Nephron progenitor cell (in vitro differentiated cells): ENCODE measurements around the gene SMCO2.

Experiments used
- DNase-seq: peaks from one replicate; pipeline ENCODE4 v3.0.0; 2021
- H3K27ac Mint-ChIP-seq: 2 replicates; pipeline ENCODE4 v1.8.0; 2021; ENCODE audit warnings: mild to moderate bottlenecking, moderate library complexity, mixed read lengths
- H3K27me3 Mint-ChIP-seq: 2 replicates; pipeline ENCODE4 v1.8.0; 2021; ENCODE audit warnings: mild to moderate bottlenecking, low read depth, mixed read lengths; ENCODE audit not compliant: poor library complexity
- H3K36me3 Mint-ChIP-seq: 2 replicates; pipeline ENCODE4 v1.8.0; 2021; ENCODE audit warnings: low read depth, mixed read lengths
- H3K4me1 Mint-ChIP-seq: 2 replicates; pipeline ENCODE4 v1.8.0; 2021; ENCODE audit warnings: mixed read lengths
- H3K4me3 Mint-ChIP-seq: 2 replicates; pipeline ENCODE4 v1.8.0; 2021; ENCODE audit warnings: mild to moderate bottlenecking, moderate library complexity, mixed read lengths
- H3K9me3 Mint-ChIP-seq: 2 replicates; pipeline ENCODE4 v1.8.0; 2021; ENCODE audit warnings: mild to moderate bottlenecking, moderate library complexity, mixed read lengths
- TF ChIP-seq, protein P1 (sequence below): fragments of 200-600 bp; sonication (generic); IDR thresholded peaks from 2 replicates; pipeline ENCODE4 v1.5.0; 2021; ENCODE audit warnings: antibody characterized with exemption

SMCO2 gene

DNA sequence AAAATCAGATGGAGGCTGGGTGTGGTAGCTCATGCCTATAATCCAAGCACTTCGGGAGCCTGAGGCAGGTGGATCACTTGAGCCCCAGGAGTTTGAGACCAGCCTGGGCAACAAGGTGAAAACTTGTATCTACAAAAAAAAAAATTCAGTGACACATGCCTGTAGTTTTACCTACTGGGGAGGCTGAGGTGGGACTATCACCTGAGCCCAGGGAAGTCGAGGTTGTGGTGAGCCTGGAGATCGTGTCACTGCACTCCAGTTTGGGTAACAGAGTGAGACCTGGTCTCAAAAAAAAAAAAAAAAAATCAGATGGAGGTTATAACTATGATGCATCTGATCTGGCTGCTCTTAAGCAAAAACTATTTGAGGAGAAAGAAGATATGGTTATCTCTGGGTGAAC, 50.9 kb downstream of the SMCO2 start:
- Mint-ChIP-seq H3K4me3 (no peak overlapping the region), H3K4me1 (no peaks in the 10 kb centered on the region), H3K27me3 (no peaks in the 10 kb centered on the region), H3K36me3 (no peaks in the 10 kb centered on the region), H3K9me3 (no peaks in the 10 kb centered on the region), H3K27ac (no peak overlapping the region)
- DNase-seq, result no peak
- TF ChIP-seq, protein P1, sequence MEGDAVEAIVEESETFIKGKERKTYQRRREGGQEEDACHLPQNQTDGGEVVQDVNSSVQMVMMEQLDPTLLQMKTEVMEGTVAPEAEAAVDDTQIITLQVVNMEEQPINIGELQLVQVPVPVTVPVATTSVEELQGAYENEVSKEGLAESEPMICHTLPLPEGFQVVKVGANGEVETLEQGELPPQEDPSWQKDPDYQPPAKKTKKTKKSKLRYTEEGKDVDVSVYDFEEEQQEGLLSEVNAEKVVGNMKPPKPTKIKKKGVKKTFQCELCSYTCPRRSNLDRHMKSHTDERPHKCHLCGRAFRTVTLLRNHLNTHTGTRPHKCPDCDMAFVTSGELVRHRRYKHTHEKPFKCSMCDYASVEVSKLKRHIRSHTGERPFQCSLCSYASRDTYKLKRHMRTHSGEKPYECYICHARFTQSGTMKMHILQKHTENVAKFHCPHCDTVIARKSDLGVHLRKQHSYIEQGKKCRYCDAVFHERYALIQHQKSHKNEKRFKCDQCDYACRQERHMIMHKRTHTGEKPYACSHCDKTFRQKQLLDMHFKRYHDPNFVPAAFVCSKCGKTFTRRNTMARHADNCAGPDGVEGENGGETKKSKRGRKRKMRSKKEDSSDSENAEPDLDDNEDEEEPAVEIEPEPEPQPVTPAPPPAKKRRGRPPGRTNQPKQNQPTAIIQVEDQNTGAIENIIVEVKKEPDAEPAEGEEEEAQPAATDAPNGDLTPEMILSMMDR, result no peak

DNA sequence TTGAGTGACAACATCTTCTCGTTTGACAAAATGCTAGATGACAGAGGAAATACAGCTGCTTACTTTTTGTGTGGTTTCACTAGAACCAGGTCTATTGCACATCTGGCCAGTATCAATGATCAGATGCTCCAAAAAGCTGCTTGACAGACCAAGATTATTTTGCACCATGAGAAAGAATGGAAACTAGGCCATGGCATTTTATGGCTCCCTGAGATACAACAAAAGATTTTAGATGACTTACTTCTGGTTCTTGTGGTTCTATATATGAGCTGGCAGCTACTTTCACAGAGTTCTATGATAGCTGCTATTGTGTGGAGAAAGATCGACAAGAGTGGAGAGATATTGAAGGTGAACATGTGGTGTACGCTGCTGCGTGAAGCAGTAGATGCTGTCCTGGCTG, 51.6 kb downstream of the SMCO2 start:
- Mint-ChIP-seq H3K27me3 (no peaks in the 10 kb centered on the region), H3K36me3 (no peaks in the 10 kb centered on the region), H3K4me1 (no peaks in the 10 kb centered on the region), H3K4me3 (no peak overlapping the region), H3K9me3 (no peaks in the 10 kb centered on the region), H3K27ac (no peak overlapping the region)
- no peak for DNase-seq
- TF ChIP-seq, protein P1, result no peak

DNA sequence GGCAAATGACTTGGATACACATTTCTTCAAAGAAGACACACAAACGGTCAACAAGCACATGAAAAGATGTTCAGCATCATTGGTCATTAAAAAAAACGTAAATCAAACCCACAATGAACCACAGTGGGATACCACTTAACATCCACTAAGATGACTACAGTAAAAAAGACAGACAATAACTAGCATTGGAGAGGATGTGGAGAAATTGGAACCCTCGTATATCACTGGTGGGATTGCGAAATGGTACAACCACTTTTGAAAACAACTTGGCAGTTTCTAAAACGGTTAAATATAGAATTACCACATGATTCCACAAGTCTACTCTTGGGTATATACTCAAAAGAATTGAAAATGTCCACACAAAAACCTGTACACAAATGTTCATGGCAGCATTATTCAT, 52.2 kb downstream of the SMCO2 start:
- no peak overlapping the region for H3K4me3 Mint-ChIP-seq
- no peaks in the 10 kb centered on the region for H3K27me3 Mint-ChIP-seq
- TF ChIP-seq, protein P1, result no peak
- DNase-seq, result no peak
- H3K27ac Mint-ChIP-seq, result no peak overlapping the region
- H3K4me1 Mint-ChIP-seq, result no peaks in the 10 kb centered on the region
- no peaks in the 10 kb centered on the region for H3K9me3 Mint-ChIP-seq
- H3K36me3 Mint-ChIP-seq, result no peaks in the 10 kb centered on the region

DNA sequence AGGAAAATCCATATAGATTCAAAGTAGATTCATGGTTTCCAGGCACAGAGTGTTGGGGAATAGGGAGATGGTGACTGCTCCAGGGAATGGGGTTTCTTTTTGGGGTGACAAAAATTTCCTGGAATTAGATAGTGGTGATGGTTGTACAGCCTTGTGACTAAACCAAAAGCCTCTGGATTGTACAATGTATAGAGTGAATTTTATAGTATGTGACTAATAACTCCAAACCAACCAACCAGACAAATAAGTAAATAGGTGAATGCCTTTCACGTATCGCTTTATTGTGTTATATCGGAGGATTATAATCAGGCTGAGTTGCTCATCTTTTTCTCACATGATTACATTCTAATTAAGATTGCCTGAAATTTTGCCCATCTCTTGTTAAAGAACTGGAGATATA, 52.8 kb downstream of the SMCO2 start:
- Mint-ChIP-seq H3K27me3 (no peaks in the 10 kb centered on the region), H3K36me3 (no peaks in the 10 kb centered on the region), H3K4me3 (no peak overlapping the region), H3K27ac (no peak overlapping the region), H3K4me1 (no peaks in the 10 kb centered on the region), H3K9me3 (no peaks in the 10 kb centered on the region)
- TF ChIP-seq, protein P1, result no peak
- no peak for DNase-seq

DNA sequence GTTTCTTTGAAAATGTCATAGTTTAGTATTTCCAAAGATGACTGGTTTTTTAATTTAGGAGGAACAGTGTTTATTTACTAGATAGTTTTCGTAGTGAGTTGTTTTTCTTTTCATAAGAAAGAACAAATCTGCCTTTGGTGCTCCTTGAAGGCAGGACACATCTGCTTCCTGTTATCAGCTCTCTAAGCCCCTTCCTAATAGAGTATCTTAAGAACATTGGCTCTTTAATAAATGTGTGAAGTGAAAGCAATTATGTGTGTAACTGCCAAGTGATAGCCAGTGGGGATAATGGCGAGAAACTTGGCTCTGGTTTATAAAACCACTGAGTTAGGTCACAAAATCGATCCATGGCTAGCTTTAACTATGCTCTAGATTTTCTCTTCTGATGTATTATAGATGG, 54.0 kb downstream of the SMCO2 start:
- H3K27me3 Mint-ChIP-seq, result no peaks in the 10 kb centered on the region
- no peak overlapping the region for H3K27ac Mint-ChIP-seq
- H3K4me3 Mint-ChIP-seq, result no peak overlapping the region

DNA sequence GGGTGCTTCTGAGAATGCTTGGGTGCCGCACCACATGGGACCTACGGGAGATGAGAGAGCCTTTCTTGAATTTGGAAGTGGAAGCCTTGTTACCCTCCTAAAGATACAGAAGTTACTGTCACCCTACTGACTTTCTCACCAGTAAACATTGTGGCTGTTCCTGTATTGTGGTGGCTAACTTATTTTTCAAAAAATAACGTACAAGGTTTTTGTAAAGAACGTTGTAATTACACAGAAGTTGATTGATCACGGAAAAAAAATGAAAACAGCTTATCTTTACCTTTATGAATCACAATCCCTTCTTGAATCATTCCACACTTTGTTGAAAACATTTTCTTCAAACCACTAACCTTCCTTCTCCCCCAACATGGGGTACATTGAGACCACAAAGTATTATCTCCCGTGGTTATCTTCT, 55.5 kb downstream of the SMCO2 start:
- H3K4me1 Mint-ChIP-seq, result no peaks in the 10 kb centered on the region
- H3K27me3 Mint-ChIP-seq, result no peaks in the 10 kb centered on the region
- no peaks in the 10 kb centered on the region for H3K9me3 Mint-ChIP-seq

More for the DNA sequence above, 54.0 kb downstream of the SMCO2 start:
- TF ChIP-seq, protein P1, result no peak
- no peaks in the 10 kb centered on the region for H3K9me3 Mint-ChIP-seq
- no peaks in the 10 kb centered on the region for H3K4me1 Mint-ChIP-seq
- DNase-seq, result no peak
- no peaks in the 10 kb centered on the region for H3K36me3 Mint-ChIP-seq

More for the DNA sequence above, 55.5 kb downstream of the SMCO2 start:
- TF ChIP-seq, protein P1, result no peak
- Mint-ChIP-seq H3K27ac (no peak overlapping the region), H3K36me3 (no peaks in the 10 kb centered on the region), H3K4me3 (no peak overlapping the region)
- DNase-seq, result no peak
